HG03432 (cell line): ENCODE data around the gene CMIP.

Experiments
- ATAC-seq: cut with Tn5 transposase; IDR thresholded peaks from one replicate; pipeline ENCODE4 v1.9.1; 2021; ENCODE audit warnings: mild to moderate bottlenecking, moderate library complexity; ENCODE audit not compliant: unreplicated experiment

Gene CMIP

DNA sequence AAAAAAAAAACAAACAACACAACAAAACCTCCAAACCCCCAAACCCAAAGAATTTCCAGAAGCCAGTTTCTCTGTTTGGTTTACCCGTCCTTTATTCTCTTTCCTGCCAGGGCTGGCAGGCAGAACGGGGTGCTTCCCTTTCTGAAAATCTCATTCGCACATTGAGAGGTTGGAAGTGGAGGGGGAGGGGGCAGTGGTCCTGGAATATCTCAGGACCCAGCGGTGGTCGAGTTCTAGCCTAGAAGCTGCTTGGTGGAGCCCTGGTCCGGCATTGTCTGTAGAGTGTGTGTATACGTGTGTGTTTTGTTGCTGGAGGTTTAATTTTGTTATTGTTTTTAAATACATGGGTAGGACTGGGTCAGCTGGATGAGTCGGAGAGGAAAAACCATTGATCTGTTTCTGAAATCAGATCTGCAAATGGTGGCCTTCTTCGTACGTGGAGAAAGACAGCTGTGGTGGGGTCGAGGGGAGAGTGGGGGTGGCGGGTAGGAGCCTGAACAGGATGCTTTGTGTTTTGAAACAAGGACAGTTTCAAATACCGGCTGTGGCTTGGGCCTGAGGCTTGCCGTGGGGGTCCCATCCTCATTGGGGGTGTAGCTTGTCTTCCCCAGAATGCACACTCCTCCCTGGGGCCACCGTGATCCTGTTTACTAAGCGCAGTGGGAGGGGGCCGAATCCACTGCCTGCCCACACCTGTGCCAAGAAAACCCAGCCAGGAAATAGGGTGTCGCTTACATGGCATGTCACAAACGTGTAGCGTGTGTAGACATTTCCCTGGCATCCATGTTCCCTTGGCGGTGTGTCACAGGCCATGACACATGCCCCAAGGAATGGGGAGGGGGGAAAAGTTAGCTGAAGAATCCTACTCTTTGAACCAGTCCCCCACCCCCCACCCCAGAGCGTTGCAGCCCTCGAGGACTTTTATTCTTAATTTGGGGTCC lies 1.6 kb downstream of the CMIP start:
- ATAC-seq, result no peak

DNA sequence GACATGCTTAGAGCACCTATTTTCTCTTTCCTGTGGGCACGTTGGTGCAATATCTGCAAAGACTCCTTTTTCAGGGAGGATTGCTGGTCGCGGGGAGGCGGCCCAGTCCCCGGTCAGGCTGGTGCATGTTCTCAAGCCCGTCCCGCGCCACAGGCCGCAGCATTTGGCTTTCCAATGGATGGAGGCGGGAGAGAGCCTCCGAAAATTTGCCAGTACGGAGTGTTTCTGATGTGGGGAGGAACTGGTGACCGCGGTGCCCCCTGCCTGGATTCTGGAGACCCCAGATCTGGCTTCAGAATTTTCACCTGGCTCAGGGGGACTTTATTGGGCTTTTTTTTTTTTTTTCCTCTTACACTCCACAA lies 2.3 kb downstream of the CMIP start:
- ATAC-seq, result no peak

DNA sequence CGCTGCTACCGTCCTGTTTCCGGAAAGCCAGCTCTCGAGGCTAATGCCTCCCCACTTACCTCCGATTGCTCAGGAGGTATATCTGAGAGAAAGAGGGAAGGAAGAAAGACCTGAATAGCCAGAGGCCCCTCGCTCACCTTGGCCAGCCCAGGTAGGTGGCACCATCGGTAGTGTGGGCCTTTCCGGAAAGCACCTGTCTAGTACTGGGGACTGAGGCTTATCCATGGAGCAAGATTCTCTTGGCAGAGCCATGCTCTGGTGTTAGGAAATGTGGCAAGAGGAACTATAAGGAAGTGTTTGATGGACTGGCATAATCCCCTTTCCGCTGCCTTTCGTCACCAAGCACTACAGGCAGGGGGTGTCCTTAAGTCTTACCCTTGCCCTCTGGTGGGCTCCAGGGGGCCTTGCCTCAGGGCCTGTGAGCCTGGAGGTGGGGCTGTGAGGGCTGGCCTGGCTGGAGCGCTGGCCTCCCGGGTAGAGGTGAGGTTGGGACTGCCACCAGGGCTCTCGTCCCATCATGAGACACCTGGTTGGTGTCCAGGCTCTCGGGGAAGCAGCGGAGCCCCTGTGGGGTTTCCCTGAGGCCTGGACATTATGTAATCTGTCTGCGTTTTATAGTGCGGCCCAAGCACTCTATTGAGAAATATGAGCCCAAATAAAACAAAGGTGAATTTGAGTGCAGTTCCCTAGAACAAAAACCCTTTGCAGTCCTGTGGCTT lies 2.9 kb downstream of the CMIP start:
- no peak for ATAC-seq

DNA sequence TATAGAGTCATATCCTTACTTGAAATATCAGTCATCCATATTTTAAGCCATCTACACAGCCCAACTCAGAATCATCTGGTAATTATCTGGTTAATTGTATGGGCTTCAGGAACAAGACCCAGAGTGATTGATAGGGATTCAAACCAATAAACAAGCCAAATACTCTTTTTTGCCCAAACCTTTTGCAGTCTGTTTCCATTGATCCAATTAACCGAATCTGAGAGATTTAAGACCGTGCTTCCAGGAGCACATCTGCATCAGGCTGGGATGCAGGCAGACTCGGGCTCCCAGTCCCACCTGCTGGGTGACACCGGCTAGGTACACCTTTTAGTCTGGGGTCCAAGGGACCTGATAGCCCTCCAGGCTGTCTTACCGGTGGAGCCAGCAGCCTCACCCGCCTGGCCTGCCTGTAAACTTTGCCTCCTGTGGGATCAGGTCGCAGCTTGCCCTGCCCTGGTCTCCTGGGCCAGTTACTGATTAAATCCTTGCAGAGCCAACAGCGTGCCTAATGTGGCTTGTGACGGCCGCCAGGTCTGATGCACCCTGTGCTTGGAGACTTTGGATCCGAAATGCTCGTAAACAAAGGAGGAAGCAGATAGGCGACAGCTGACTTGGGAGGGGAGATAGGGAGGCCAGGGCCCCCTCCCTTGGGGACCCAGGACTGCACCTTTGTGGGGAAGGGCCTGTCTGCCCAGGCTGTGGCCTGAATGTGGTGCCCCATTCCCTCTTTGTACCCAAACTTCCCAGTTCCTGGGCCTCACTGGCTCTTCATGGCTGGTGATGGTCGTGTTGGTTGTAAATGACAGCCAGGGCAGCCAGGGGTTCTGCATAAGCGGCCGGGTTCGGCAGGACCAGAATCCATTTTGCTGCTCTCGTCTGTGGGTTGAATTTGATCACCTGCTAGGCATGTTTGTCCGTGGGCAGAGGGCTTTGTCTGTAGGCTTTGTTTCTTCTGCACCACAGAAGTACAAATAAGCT lies 3.8 kb downstream of the CMIP start:
- no peak for ATAC-seq

DNA sequence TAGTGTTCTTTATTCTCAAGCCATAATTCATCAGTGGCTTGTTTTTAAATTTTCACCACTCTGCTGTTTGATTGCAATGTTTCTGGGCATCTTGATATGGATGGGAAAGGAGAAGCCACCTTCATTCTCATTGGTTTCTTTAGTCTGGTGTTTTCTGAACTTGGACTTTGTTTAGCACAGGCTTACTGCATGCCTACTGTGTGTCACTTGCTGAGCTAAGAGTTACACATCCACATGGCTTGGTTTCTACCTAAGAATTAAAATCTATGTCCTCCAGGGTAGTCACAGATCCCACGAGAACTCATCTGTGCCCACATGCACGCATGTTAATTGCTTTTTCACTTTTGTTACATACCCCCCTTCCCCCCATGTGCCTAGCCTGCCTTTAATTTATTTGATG lies 4.6 kb downstream of the CMIP start:
- no peak for ATAC-seq

DNA sequence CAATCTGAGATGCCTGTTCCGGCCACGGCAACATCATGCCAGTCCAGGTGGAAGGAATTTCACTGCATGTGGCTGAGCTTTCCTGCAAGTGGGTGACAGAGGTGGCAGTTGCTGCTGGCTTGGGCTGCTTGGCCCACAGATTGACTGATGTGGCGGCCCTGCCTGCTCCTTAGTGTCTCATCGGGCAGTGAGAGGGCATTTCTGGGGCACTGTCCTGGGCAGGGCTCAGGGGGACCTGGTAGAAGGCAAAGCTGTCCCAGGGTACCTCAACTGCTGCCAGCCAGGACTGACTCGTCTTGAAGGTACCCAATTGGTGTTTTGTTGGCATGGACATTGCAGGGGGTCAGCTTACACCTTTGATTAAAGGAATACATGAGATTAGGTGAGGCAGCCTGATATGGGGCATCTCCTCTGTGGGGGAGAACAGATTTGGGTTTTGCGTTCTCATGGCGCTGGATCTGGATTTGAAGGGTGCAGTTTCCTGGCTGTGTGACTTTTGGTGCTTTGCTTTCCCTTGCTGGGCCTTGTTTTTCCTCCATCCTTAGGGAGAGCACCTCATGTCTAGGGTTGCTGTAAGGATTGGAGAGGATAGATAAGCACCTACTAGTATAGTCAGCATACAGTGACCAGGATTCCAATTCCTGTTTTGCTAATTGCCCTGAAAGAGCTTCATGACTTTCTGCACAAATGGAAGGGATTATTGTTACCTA lies 5.4 kb downstream of the CMIP start:
- ATAC-seq, result no peak

DNA sequence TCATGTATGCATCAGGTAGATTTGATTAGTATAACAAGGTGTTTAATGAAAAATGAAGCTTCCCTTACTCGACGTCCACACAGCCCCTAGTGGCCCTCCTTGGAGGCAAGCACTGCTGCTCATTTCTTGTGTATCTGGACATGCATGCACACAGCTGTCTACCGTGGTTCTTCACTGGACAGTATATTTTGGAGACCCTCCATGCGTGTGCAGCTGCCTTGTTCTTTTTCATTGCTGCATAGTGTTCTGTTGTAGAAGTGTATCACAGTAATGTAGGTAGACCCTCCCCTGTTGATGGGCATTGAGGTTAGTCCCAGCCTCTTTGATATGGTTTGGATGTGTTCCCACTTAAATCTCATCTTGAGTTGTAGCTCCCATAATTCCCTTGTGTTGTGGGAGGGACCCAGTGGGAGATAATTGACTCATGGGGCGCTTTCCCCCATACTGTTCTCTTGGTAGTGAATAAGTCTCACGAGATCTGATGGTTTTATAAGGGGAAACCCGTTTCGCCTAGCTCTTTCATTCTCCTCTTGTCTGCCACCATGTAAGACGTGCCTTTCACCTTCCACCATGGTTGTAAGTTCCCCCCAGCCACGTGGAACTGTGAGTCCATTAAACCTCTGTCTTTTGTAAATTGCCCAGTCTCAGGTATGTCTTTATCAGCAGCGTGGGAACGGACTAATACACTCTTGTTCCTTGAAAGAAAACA lies 6.3 kb downstream of the CMIP start:
- no peak for ATAC-seq

DNA sequence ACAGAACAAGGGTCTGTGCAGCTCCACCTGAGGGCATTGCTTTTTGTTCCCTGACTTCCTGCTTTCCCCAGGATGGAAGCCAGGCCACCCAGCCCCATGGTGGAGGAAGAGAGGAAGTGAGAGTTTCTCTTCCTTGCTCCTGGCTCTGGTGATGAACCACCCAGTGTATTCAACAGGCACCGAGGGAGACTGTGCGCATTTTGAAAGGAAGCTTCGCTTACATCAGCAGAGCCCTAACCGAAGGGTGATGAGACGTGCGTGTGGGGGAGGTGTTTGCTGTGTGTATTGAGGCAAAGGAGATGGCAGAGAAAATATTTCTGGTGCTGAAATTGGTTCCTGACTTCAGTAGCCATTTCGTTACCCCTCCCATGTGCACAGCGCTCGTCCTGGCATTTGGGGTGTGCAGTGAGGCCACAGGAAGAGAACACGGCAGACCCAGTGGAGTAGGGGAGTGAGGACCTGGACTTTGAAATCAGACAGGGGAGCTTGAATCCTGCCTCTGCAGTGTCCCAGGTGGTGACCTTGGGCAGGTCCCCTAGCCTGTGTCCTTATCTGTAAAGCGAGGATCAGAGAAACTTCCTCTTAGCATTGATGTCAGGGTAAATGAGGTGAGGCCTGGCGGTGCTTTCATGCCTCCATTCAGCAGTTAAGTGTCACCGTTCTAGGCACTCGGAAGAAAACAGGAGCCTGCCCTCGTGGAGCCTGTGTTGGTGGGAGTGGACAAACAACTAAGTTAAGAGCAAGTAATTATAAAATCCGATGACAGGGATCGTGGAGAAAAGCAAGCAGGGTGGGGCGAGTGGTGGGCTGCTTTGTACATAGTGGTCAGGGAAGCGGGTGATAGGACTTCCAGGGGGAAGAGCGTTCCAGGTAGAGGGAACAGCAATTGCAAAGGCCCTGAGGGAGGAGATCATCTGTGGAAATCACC lies 7.4 kb downstream of the CMIP start:
- no peak for ATAC-seq

DNA sequence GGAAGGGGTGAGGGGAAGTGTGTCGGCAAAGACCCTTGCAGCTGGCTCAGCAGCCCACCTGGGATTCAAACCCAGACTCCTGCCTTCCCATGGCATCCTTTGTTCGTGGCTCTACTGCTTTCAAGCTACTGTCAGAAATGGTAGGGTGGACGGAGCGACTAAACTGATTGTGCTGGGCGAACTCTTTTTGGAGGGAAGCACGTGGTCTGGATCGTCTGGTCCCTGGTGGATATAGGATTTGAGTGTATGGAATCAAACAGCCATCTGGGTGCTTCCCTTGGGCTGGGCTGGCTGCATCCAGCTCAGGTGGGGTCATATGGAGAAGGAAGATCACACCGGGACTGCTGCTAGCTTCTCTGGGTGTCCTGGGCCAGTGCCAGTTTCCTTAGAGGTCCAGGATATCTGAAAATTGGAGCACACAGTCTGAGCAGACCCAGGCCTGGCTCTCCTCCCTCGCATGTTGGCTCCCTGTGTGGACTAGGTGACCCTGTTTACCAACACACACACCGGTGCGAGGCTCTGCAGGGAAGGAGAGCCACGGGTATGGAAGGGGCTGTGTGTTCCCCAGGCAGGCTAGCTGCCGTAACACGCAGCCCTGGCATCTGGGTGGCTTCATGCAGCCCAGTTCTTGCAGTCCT lies 8.6 kb downstream of the CMIP start:
- ATAC-seq, result no peak

DNA sequence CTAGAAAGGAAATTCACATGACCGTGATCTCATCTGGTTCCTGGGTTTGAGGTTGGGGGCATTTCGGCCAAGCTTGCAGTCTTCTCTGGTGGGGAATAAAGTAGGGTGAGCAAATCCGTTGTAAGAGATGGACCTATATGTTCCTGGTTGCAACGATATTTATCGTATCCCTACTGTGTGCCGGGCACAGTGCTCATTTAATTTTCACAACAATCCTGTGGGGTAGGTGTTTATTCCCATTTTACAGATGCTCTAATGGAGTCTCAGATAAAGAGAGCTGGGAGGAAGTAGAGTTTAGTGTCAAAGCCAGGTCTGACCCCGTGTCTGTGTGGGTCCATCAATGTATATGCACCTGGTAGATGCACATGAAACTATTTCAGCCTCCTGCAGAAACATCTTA lies 9.4 kb downstream of the CMIP start:
- no peak for ATAC-seq

DNA sequence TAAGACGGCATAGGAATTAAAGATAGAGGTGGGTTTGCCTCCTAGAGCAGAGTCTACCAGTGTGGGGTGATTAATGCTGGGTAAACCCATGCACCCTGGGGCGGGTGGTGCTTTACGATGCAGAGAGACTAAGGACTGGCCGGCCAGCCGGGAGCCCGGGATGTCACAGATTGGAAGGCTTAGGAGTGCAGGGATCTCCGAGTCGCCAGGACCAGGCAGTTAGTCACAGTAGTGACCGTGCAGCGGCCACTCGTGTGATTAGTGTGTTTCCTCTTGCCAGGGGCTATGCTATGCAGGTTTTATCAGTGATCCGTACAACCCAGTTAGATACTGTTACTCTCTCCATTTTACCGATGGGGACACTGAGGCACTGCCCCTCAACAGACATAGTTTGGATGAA lies 10.4 kb downstream of the CMIP start:
- ATAC-seq, result no peak

DNA sequence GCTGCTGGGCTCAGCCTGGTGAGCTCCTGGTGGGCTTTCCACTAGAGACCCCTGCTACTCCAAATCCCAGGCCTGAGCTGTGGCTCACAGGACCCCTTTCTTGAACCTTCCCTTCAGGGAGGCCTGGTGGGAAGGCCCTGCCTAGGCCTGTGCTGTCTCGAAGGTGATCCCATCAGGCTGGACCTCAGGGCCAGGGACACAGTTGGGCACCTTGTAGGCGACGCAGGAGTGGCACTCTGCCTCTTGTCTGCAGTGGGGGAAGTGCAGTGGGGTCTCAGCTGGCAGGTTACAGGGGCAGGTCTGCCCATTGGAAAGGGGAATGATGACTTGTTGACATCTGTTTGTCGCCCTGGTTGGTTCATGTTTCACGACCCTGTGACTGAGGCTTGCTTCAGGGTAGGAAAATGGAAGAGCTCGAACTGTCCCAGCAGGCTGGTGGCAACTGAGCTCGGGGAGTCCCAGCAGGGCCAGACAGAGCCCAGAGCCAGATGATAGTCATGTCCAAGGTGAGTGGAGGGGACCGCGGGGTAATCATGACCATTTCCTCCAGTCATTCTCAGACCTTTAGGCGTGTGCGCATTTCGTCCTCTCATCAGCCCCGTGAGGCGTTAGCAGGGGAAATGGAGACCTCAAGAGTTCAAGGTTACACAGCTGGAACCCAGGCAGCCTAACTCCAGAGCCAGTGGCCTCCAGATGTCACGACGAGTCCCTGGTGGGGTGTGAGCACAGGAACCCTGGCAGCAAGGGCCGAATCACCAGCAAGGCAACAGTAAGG lies 11.3 kb downstream of the CMIP start:
- ATAC-seq, result no peak

DNA sequence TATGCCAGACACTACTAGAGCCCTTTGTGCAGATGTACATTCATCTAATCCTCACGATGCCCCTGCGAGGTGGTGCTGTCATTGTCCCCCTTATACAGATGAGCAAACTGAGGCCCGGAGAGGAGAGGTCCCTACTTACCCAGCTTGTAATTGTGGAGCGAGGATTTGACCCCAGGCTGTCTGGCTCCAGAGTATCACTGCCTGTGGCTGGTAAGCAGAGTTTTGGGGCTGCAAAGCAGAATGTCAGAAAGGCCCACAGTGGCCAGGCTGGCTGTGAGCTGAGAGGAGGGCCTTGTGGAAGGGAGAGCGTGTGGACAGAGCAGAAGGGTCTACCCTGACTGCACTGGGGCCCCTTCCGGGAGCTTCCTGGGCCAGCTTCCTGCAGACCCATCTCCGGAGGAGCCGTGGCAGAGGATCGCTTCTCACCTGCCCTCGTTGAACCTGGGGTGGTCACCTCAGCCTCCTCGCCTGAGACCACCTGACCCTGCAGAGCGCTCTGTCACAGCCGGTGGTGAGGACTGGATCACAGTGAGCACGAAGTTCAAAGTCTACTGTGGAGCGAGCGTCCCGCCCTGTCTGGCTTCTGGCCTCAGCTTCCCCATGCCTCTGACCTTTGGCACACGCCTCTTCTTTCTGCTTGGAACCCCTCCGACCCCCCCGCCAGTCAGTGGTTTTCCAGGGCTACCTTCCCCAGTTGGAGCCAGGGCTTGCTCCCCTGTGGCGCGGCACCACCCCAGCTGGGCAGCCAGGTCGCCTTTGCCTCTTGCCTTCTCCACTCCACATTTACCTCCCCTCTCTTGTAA lies 12.1 kb downstream of the CMIP start:
- no peak for ATAC-seq

DNA sequence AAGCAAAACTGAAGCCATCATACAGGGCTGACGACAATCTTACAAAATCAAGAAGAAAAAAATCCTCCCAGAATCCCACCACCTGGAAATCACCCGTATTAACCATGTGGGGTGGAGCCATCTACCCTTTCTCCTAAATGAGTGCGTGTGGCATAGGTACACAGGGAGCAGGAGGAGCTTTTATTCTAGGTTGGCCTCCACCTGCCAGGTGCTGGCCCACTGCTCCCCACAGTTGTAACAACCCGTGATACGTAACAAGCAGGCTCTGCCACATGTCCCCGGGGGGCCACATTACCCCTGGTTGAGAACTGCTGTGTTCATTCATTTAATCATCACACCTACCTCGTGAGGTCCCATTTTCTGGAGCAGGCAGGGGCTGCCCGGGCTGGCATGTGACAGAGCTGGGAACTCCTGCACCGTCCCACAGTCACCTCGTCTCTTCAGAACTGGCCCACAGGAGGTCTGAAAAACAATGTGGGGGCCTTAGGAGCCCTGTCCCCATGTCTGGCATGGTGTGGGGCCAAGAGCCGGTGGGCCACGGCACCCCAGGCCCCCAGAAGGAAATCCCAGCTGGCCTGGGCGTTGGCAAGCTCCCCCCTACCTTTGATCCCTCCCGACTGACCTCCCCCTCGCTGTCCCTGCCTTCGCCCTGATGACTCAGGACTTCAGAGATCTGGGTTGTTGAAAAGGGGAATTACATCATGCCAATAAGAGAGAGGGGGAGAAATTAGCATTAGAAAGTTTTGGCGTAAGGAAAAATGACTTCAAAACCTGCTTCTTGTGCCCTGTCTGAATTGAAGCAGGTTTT lies 12.9 kb downstream of the CMIP start:
- no peak for ATAC-seq

DNA sequence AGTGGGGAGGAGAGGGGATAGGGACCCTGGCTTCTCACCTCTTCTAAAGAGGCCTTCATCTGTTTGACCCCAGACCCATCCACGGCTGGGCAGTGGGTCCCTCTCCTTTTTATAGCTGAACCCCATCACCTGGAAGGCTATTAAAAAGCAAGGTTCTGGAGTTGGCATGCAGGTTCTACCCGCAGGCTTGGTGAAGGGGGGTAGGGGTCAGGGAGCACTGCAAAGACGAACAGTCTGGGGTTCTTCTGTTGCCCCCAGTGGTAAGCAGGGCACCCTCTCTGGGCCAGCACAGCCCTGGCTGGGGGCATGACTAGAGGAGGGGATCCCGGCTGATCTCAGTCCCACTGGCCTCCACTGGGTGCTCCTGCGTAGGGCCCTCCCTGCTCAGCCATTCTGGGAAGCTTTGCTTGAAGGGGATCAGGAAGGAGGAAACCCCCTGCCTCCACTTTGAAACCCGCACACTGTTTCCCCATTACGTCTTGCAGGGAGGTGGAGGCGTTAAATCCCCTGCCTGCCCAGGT lies 13.6 kb downstream of the CMIP start:
- ATAC-seq, result no peak
